HepG2 (cell line): ENCODE measurements around the gene TRRAP.

Source experiments
- ARID2 ChIP-seq: sonication (generic); formaldehyde crosslinking; IDR thresholded peaks from 2 replicates; pipeline ENCODE4 v1.8.1; 2022; ENCODE audit warnings: mild to moderate bottlenecking, missing genetic modification reagents, borderline replicate concordance
- BHLHE40 ChIP-seq: IDR thresholded peaks from 2 replicates; pipeline ENCODE4 v1.6.1; 2011; ENCODE audit warnings: low read length, improper control_type of control experiment
- CTCF ChIP-seq: sonication (generic); formaldehyde crosslinking; IDR thresholded peaks from 2 replicates; pipeline ENCODE4 v1.5.0; 2020; ENCODE audit warnings: mild to moderate bottlenecking, missing genetic modification reagents, moderate library complexity
- ELF4 ChIP-seq: sonication (generic); formaldehyde crosslinking; IDR thresholded peaks from 2 replicates; pipeline ENCODE4 v1.5.0; 2020; ENCODE audit warnings: missing genetic modification reagents, mild to moderate bottlenecking, moderate library complexity, borderline replicate concordance
- LRRFIP1 ChIP-seq: sonication (generic); formaldehyde crosslinking; conservative IDR thresholded peaks from 2 replicates; pipeline ENCODE4 v1.4.0; 2020; ENCODE audit warnings: missing genetic modification reagents
- SMC3 ChIP-seq: IDR thresholded peaks from 2 replicates; pipeline ENCODE4 v1.6.1; 2011; ENCODE audit warnings: low read length, improper control_type of control experiment
- TEAD2 ChIP-seq: sonication (generic); formaldehyde crosslinking; IDR thresholded peaks from 2 replicates; pipeline ENCODE4 v1.9.0; 2021; ENCODE audit warnings: missing genetic modification reagents
- ZFX ChIP-seq: sonication (generic); formaldehyde crosslinking; IDR thresholded peaks from 2 replicates; pipeline ENCODE4 v1.4.0; 2020; ENCODE audit warnings: mild to moderate bottlenecking, low read depth, missing genetic modification reagents, moderate library complexity
- ZNF431 ChIP-seq: sonication (generic); formaldehyde crosslinking; IDR thresholded peaks from 2 replicates; pipeline ENCODE4 v1.9.0; 2022; ENCODE audit warnings: missing genetic modification reagents, low read depth, mild to moderate bottlenecking, borderline replicate concordance
- ZNF670 ChIP-seq: sonication (generic); formaldehyde crosslinking; IDR thresholded peaks from 2 replicates; pipeline ENCODE4 v1.8.0; 2022; ENCODE audit warnings: mild to moderate bottlenecking, missing genetic modification reagents, borderline replicate concordance
- TF ChIP-seq, protein P1 (sequence below): sonication (generic); formaldehyde crosslinking; IDR thresholded peaks from 2 replicates; pipeline ENCODE4 v1.8.0; 2023; ENCODE audit warnings: mild to moderate bottlenecking, missing genetic modification reagents

GRCh38 chr7:98841179-98841997, 36.9 kb upstream of the TRRAP start:
- TF ChIP-seq SMC3 (peak; percentile 73), ZNF670 (CRISPR knock-in tag) (no peak), ELF4 (CRISPR knock-in tag) (no peak), ZNF431 (CRISPR knock-in tag) (no peak), BHLHE40 (no peak), TEAD2 (no peak), ZFX (CRISPR knock-in tag) (no peak), LRRFIP1 (CRISPR knock-in tag) (no peak), ARID2 (CRISPR knock-in tag) (no peak), CTCF (CRISPR knock-in tag) (peak; percentile 98)
- TF ChIP-seq, protein P1, sequence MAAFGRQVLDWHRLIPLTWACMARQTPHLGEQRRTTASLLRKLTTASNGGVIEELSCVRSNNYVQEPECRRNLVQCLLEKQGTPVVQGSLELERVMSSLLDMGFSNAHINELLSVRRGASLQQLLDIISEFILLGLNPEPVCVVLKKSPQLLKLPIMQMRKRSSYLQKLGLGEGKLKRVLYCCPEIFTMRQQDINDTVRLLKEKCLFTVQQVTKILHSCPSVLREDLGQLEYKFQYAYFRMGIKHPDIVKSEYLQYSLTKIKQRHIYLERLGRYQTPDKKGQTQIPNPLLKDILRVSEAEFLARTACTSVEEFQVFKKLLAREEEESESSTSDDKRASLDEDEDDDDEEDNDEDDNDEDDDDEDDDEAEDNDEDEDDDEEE (CRISPR knock-in tag): no peak
